Measurements from ENCODE around the gene SDSL. TPM values are rescaled to one million over a fixed set of nuclear protein-coding genes. Genes with fewer than 3 reads are reported as not detected.
A peak's percentile ranks its signal among the peaks of the same experiment; 100 is the strongest.

SDSL gene
- polyA plus RNA-seq, 1 donor from 2014 or later: 0.43 TPM

DNA sequence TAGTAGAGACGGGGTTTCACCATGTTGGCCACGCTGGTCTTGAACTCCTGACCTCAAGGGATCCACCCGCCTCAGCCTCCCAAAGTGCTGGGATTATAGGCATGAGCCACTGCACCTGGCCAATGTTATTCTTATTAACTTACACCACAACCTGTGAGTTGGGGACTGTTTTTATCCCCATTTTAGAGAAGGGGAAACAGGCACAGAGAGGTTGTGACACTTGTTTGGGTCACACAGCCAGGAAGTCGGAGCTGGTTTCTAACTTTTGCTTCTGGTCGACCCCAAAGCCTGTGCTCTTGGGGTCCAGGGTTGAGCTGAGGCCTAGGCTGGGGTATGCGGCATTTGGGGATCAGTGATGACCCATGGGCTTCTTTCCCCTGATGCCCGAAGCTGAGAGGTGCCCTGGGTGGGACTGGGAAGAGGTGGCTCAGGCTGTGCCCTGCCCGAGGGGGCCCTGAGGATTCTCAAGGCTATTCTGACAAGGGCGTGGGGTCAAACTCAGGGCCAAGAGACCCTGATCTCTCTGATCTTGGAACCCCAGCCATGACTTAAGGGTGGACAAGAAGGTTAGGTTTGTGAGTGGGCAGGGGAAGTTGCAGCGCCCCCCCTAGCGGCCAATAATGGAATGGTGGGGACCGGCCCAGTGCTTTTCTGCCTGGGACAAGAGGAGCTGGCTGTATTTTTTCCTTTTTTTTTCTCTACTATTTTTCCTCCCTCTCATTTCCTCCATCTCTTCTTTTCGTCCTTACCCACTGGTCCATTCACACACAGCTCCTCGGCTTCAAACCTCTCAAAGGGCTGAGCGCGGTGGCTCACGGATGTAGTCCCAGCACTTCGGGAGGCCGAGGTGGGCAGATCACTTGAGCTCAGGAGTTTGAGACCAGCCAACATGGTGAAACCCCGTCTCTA, 3.0 kb downstream of the SDSL start:
- Mint-ChIP-seq H3K27me3 (peaks cover 25% of the 10 kb centered on the region), H3K4me1 (peaks cover 8 to 13% (median 10%) of the 10 kb centered on the region in 3 donors), H3K36me3 (no peaks in the 10 kb centered on the region), H3K27ac (no peak overlapping the region), H3K4me3 (no peak overlapping the region), H3K9me3 (peaks cover 0 to 4% (median 3%) of the 10 kb centered on the region in 3 donors)

DNA sequence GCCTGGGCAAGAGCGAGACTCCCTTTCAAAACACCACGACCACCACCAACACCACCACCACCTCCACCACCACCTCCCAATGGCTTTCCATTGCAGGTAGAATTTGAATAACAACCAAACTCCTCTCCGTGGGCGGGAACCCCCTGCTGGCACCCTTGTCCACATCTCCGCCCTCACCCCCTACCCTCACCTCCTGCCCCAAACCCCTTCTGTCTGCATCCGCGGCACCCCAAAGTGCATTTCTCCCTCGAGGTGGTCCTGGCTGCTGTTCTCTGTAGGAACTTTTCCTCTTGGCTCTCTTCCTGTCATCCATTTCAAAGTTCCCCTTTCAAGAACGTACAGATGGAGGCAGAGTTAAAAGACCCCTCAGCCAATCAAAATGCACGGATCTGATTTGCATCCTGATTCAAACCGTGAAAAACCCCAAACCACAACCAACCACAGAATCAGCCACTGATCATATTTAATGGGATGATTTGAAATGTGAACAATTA, 3.8 kb downstream of the SDSL start:
- peaks cover 8 to 13% (median 10%) of the 10 kb centered on the region in 3 donors for H3K4me1 Mint-ChIP-seq
- H3K4me3 Mint-ChIP-seq: peak overlapping the region in 1 of 4 donors; percentile 17
- peaks cover 0 to 7% (median 6%) of the 10 kb centered on the region in 3 donors for H3K9me3 Mint-ChIP-seq
- no peaks in the 10 kb centered on the region for H3K36me3 Mint-ChIP-seq
- peaks cover 32% of the 10 kb centered on the region for H3K27me3 Mint-ChIP-seq
- peak overlapping the region in 1 of 3 donors; percentile 67 for H3K27ac Mint-ChIP-seq

DNA sequence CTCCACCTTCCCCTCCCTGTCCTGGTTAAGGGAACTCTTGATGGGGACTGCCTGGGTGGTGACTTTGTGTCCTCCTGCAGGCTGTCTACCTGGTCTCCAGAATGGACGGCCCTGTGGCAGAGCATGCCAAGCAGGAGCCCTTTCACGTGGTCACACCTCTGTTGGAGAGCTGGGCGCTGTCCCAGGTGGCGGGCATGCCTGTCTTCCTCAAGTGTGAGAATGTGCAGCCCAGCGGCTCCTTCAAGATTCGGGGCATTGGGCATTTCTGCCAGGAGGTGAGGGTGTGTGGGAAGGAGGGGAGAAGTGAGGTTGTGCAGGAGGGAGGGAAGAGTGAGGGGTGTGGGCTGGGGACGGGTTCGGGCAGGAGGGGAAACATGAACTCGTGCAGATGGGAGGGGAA, 5.7 kb downstream of the SDSL start:
- peaks cover 0 to 7% (median 3%) of the 10 kb centered on the region in 3 donors for H3K4me1 Mint-ChIP-seq
- no peaks in the 10 kb centered on the region for H3K36me3 Mint-ChIP-seq
- no peak overlapping the region for H3K27ac Mint-ChIP-seq
- peaks cover 2 to 7% (median 6%) of the 10 kb centered on the region in 3 donors for H3K9me3 Mint-ChIP-seq
- peaks cover 37% of the 10 kb centered on the region for H3K27me3 Mint-ChIP-seq
- H3K4me3 Mint-ChIP-seq: no peak overlapping the region

DNA sequence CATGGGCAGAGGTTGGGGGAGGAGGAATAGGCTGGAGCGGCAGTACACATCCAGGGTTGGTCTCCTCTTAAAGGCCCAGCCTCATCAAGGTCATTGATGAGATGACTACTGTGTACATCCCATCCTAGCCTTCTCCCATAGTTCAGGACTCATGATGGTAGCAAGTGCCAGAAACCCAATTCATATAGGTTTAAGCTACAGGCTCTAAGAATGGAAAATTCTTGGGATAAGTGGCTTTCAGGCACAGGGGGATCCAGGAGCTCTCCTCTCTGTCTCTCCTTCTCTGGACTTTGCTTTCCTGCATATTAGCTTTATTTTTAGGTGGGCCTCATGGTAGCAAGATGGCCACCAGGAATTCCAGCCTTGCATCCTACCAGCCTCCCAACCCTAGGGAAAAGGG, 6.3 kb downstream of the SDSL start:
- no peaks in the 10 kb centered on the region for H3K36me3 Mint-ChIP-seq

DNA sequence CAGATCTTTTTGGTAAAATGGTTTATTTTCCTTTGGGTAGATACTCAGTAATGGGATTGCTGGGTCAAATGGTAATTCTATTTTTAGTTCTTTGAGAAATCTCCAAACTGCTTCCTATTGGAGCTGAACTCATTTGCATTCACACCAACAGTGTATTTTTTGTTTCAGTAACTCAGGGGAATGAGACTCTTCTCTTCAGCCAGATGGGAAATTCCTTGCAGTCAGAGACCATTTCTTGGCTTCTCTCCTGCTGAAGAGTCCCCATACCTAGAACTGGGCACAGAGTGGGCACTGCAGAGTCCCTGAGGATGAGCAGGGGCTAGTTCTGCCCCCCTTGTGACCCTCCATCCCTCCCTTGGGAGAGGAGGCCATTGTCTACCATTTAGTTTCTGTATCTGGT, 10.8 kb downstream of the SDSL start:
- Mint-ChIP-seq H3K36me3 (no peaks in the 10 kb centered on the region), H3K27ac (no peak overlapping the region), H3K9me3 (peaks cover 2 to 7% (median 6%) of the 10 kb centered on the region in 3 donors), H3K4me1 (no peaks in the 10 kb centered on the region), H3K4me3 (no peak overlapping the region), H3K27me3 (peaks cover 23% of the 10 kb centered on the region)

More for the DNA sequence above, 6.3 kb downstream of the SDSL start:
- Mint-ChIP-seq H3K9me3 (peaks cover 2 to 7% (median 6%) of the 10 kb centered on the region in 3 donors), H3K4me1 (peaks cover 0 to 7% (median 2%) of the 10 kb centered on the region in 3 donors), H3K27me3 (peaks cover 42% of the 10 kb centered on the region), H3K4me3 (no peak overlapping the region), H3K27ac (no peak overlapping the region)

DNA sequence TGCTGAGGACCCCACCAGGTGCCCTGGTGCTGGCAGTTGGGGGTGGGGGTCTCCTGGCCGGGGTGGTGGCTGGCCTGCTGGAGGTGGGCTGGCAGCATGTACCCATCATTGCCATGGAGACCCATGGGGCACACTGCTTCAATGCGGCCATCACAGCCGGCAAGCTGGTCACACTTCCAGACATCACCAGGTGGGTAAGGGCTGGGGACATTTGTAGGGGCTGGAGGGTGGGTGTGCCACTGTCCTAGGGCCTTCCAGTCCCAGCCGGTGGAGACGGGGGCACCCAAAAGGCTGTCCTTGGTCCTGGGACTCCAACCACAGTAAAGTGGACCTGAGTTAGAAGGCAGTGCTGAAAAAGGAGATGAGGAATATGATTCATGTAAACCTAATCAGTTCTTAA, 13.2 kb downstream of the SDSL start:
- H3K36me3 Mint-ChIP-seq: no peaks in the 10 kb centered on the region
- no peak overlapping the region for H3K4me3 Mint-ChIP-seq
- H3K4me1 Mint-ChIP-seq: no peaks in the 10 kb centered on the region
- no peak overlapping the region for H3K27ac Mint-ChIP-seq
- peaks cover 1 to 2% (median 1%) of the 10 kb centered on the region in 3 donors for H3K9me3 Mint-ChIP-seq
- peaks cover 22% of the 10 kb centered on the region for H3K27me3 Mint-ChIP-seq

DNA sequence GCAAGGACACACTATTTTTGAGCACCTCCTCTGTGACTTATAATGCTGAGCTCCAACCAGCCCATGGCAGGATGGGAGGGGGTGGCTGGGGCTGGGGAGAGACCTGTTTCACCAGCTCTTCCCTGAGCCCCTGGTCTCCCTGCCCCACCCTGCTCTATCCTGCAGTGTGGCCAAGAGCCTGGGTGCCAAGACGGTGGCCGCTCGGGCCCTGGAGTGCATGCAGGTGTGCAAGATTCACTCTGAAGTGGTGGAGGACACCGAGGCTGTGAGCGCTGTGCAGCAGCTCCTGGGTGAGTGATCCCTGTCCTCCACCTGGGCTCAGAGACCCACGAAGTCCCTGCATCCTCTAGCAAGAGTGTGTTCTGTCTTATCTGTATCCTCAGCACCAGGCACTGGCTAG, 14.4 kb downstream of the SDSL start:
- Mint-ChIP-seq H3K9me3 (peaks cover 0 to 2% (median 0%) of the 10 kb centered on the region in 3 donors), H3K4me3 (no peak overlapping the region), H3K27ac (no peak overlapping the region), H3K27me3 (peaks cover 19% of the 10 kb centered on the region), H3K36me3 (no peaks in the 10 kb centered on the region), H3K4me1 (no peaks in the 10 kb centered on the region)

DNA sequence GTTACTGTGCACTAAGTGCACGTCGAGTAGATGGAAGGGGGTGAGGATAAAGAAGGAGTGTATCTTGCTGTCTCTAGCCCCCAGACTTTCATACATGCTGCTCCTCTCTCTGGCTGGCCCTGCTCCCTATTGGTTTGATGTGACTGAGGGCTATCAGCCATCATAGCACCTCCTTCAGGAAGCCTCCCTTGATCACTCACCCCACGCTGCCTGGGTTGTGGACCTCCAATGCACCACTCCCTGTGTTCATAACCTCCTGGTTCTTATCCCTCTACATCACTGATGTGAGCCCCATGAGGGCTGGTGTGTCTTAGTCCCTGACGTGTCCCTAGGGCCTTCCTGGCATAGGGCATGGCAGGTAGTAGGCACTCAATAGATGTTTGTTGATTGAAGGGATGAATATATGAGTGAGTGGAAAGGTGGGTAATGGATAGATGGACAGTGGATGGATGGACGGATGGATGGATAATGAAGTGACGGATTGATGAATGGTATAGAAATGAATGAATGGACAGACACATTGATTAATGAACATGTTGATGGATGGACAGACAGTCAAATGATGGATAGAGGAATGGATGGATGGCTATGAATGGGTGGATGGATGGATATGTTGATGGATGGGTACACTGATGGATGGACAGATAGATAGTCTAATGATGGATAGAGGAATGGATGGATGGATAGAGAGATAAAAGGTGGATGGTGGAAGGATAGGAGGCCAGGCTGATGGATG, 15.0 kb downstream of the SDSL start:
- H3K27ac Mint-ChIP-seq: no peak overlapping the region
- H3K36me3 Mint-ChIP-seq: no peaks in the 10 kb centered on the region
- H3K4me1 Mint-ChIP-seq: no peaks in the 10 kb centered on the region
- no peak overlapping the region for H3K4me3 Mint-ChIP-seq
- H3K9me3 Mint-ChIP-seq: peaks cover 0 to under 1% (median 0%) of the 10 kb centered on the region in 3 donors
- peaks cover 22% of the 10 kb centered on the region for H3K27me3 Mint-ChIP-seq

DNA sequence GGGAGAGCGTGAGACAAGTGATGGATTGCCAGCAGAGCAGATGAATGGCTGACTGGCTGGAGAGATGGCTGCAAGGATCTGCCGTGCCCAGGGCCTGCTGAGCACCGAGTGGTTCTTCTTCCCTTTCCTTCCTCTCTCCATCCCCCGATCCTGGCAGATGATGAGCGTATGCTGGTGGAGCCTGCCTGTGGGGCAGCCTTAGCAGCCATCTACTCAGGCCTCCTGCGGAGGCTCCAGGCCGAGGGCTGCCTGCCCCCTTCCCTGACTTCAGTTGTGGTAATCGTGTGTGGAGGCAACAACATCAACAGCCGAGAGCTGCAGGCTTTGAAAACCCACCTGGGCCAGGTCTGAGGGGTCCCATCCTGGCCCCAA, 15.5 kb downstream of the SDSL start:
- Mint-ChIP-seq H3K4me3 (no peak overlapping the region), H3K27me3 (peaks cover 21% of the 10 kb centered on the region), H3K27ac (no peak overlapping the region), H3K4me1 (no peaks in the 10 kb centered on the region), H3K36me3 (no peaks in the 10 kb centered on the region), H3K9me3 (no peaks in the 10 kb centered on the region)

DNA sequence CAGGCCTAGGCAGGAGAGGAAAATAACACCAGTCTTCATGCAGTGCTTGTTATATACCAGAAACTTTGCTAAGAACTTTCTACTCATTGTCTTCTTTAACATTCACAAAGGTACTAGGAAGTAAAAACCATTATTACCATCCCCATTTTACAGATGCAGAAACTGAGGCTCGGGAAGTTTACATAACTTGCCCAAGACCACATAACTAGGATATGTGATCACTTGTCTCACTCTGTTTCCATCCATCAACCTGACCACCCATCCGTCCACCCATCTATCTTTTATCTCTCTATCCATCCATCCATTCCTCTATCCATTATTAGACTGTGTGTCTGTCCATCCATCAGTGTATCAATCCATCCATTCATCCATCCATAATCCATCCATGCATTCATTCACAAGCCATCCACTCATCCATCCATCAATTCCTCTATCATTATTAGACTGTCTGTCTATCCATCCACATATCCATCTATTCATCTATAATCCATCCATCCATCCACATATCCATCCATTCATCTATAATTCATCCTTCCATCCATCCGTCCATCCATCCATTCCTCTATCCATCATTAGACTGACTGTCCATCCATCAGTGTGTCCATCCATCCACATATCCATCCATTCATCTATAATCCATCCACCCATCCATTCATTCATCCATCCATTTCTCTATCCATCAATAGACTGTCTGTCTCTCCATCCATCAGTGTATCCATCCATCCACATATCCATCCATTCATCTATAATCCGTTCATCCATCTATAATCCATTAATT, 16.5 kb downstream of the SDSL start:
- Mint-ChIP-seq H3K27me3 (peaks cover 21% of the 10 kb centered on the region), H3K4me3 (no peak overlapping the region), H3K36me3 (no peaks in the 10 kb centered on the region), H3K9me3 (no peaks in the 10 kb centered on the region), H3K27ac (no peak overlapping the region), H3K4me1 (no peaks in the 10 kb centered on the region)

DNA sequence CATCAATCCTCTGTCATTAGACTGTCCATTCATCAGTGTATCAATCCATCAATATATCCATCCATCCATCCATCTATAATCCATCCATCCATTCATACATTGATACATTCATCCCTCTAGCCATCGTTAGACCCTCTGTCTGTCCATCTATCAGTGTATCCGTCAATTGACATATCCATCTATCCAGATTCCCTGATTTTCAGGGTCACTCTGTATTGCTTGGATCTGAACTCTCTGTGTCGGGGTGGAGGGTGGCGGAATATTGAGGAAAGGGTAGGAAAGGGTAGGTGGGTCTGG, 17.1 kb downstream of the SDSL start:
- Mint-ChIP-seq H3K4me3 (no peak overlapping the region), H3K36me3 (no peaks in the 10 kb centered on the region), H3K27ac (no peak overlapping the region), H3K27me3 (peaks cover 21% of the 10 kb centered on the region), H3K9me3 (no peaks in the 10 kb centered on the region), H3K4me1 (no peaks in the 10 kb centered on the region)

DNA sequence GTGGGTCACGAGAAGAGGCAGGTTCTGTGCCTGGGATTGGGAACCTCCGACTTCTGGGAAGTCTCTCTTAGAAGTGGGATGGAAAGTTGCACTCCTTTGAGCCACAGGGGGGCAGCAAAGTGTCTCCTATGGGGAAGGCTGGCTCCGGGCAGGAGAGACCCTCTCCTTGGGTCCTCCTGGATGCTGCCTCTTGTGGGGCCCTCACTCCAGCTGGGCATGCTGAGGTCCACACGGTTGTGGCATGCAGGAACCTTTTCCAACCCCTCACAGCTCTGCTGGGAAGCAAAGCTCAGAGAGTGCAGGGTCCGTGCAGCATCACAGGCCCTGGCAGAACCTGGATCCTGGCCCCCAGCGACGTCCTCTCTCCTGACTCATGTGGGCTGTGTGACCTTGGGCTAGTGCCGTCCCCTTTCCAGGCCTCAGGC, 17.4 kb downstream of the SDSL start:
- no peaks in the 10 kb centered on the region for H3K9me3 Mint-ChIP-seq

DNA sequence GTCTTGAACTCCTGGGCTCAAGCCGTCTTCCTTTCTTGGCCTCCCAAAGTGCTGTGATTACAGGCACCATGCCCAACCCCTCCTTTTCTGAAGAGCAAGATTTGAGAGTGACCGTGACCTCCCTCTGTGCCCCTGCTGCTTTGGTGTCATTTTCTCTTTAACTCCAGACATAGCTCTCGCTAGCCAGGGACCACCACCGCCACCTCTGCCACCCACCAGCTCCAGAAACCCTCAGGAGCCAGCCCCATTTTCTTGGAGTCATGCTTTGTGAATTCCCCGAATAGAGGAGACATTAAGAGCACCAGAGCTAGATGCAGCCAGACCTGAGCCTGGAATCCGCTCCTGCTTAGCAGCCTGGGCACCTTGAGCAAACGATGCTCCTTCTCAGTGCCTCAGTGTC, 18.2 kb downstream of the SDSL start:
- Mint-ChIP-seq H3K27me3 (peaks cover 25% of the 10 kb centered on the region), H3K4me3 (no peak overlapping the region), H3K9me3 (no peaks in the 10 kb centered on the region), H3K4me1 (no peaks in the 10 kb centered on the region), H3K27ac (no peak overlapping the region), H3K36me3 (no peaks in the 10 kb centered on the region)

More for the DNA sequence above, 17.4 kb downstream of the SDSL start:
- peaks cover 21% of the 10 kb centered on the region for H3K27me3 Mint-ChIP-seq
- H3K4me3 Mint-ChIP-seq: no peak overlapping the region
- H3K27ac Mint-ChIP-seq: no peak overlapping the region
- no peaks in the 10 kb centered on the region for H3K36me3 Mint-ChIP-seq
- H3K4me1 Mint-ChIP-seq: no peaks in the 10 kb centered on the region

DNA sequence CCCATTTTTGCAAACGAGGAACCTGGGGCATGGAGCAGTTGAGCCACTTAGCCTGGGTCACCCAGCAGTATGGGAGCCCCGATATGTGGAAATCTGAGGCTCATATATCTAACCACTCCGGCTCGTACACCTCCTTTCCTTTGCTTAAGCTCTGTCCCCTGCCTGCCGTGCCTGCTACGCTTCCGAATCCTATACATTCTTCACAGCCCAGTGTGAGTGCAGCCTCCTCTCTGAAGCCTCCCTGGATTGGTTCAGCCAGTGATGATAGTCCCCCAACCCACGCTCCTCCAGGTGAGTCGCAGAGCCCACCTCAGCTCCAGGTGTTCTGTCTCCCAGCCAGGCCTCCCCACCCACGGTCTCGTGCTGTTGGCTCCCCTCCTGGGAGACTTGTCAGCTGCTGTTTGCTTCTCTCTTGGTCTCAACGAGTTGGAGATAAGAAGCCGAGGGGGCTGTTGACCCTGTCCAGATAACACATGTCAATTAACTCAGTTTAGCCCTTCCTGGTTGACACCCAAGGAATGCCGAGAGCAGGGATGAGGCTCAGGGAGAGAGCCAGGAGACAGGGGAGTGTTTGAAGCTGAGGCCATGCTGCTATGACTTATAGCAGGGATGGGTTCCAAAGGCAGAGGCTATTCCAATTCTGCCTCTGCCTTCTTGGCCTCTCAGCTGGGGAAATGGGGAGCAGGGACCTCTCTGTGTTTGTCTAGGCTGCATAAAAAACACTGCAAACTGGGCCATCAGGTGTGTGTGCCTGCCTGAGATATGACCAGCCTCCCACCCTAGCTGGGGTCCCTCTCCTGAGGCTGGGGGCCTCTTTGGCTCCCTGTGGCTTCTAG, 19.0 kb downstream of the SDSL start:
- no peak overlapping the region for H3K27ac Mint-ChIP-seq
- H3K9me3 Mint-ChIP-seq: peaks cover 0 to 4% (median 0%) of the 10 kb centered on the region in 3 donors
- H3K27me3 Mint-ChIP-seq: peaks cover 24% of the 10 kb centered on the region
- no peak overlapping the region for H3K4me3 Mint-ChIP-seq
- H3K36me3 Mint-ChIP-seq: no peaks in the 10 kb centered on the region
- no peaks in the 10 kb centered on the region for H3K4me1 Mint-ChIP-seq
